ENCODE results near the gene NFASC. TPM values are rescaled to one million over a fixed set of nuclear protein-coding genes. Genes with fewer than 3 reads are reported as not detected.
A peak's percentile ranks its signal among the peaks of the same experiment; 100 is the strongest.

The NFASC gene
- total RNA-seq, 1 experiment from 2014 or later = 20.1 TPM

GRCh38 chr1:204996981-204997380, 126.3 kb downstream of the NFASC start:
- DNase-seq (ENCODE audit: low spot score) (no peak), ATAC-seq (no peak)
- TF ChIP-seq MLX (CRISPR knock-in tag; IDR thresholded peaks at IDR 0.05) (no peak), ZNF532 (CRISPR knock-in tag; IDR thresholded peaks at IDR 0.05; ENCODE audit: borderline replicate concordance) (no peak), ATF6 (CRISPR knock-in tag; IDR thresholded peaks at IDR 0.05) (no peak), ELF4 (CRISPR knock-in tag; IDR thresholded peaks at IDR 0.05; ENCODE audit: low read depth) (no peak)
- POLR2A ChIA-PET = no interaction called here
- H3K9me3 Mint-ChIP-seq = no peaks in the 10 kb centered on the region
- peaks cover 35% of the 10 kb centered on the region for H3K27me3 Mint-ChIP-seq (ENCODE audit: low read depth)
- no peak overlapping the region for H3K4me3 Mint-ChIP-seq
- peaks cover 10% of the 10 kb centered on the region for H3K4me1 Mint-ChIP-seq
- CTCF ChIA-PET = interaction anchor here (1.0 to 18.7 kb wide), 4 partner anchors 8 to 259 kb away, joined by 3 to 648 read pairs (median 12); no protein-coding TSS in a partner anchor
- H3K36me3 Mint-ChIP-seq = peaks cover 5% of the 10 kb centered on the region; the same call in 1 of the 2 replicates
- no peak overlapping the region for H3K27ac Mint-ChIP-seq

- Mint-ChIP-seq H3K36me3 (peaks cover 5% of the 10 kb centered on the region; the same call in 1 of the 2 replicates), H3K4me1 (peaks cover 10% of the 10 kb centered on the region), H3K9me3 (no peaks in the 10 kb centered on the region), H3K4me3 (no peak overlapping the region), H3K27me3 (ENCODE audit: low read depth) (peaks cover 37% of the 10 kb centered on the region), H3K27ac (0 out of 2 replicates have a peak overlapping the region, but pooled peaks have one; percentile 22)
- ChIA-PET CTCF (interaction anchor here (1.0 to 18.7 kb wide), 5 partner anchors 9 to 258 kb away, joined by 3 to 648 read pairs (median 3); no protein-coding TSS in a partner anchor), POLR2A (no interaction called here)
- TF ChIP-seq JAZF1 (CRISPR knock-in tag; IDR thresholded peaks at IDR 0.05) (no peak), GABPB1 (CRISPR knock-in tag; IDR thresholded peaks at IDR 0.05) (no peak), E2F4 (CRISPR knock-in tag; IDR thresholded peaks at IDR 0.05; ENCODE audit: borderline replicate concordance, low read depth) (no peak), PRDM15 (CRISPR knock-in tag; IDR thresholded peaks at IDR 0.05) (no peak), GTF2I (CRISPR knock-in tag; conservative IDR thresholded peaks at IDR 0.05) (no peak), TP53 (CRISPR knock-in tag; IDR thresholded peaks at IDR 0.05) (no peak), CREM (CRISPR knock-in tag; IDR thresholded peaks at IDR 0.05) (no peak)
- TF ChIP-seq, protein P1, sequence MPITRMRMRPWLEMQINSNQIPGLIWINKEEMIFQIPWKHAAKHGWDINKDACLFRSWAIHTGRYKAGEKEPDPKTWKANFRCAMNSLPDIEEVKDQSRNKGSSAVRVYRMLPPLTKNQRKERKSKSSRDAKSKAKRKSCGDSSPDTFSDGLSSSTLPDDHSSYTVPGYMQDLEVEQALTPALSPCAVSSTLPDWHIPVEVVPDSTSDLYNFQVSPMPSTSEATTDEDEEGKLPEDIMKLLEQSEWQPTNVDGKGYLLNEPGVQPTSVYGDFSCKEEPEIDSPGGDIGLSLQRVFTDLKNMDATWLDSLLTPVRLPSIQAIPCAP (CRISPR knock-in tag; IDR thresholded peaks at IDR 0.05) = no peak
- TF ChIP-seq, protein P2, sequence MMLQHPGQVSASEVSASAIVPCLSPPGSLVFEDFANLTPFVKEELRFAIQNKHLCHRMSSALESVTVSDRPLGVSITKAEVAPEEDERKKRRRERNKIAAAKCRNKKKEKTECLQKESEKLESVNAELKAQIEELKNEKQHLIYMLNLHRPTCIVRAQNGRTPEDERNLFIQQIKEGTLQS (CRISPR knock-in tag; conservative IDR thresholded peaks at IDR 0.05) = no peak
- no peak for ATAC-seq
- no peak for DNase-seq (ENCODE audit: low spot score)
Measured at GRCh38 chr1:204997591-204998355, 127.1 kb downstream of the NFASC start.

Measured in WTC11 (cell line).